ENCODE measurements around the gene FOXO4. TPM values are rescaled to one million over a fixed set of nuclear protein-coding genes. Genes with fewer than 3 reads are reported as not detected.

The FOXO4 gene
- total and polyA plus RNA-seq, 10 of the 15 experiments (the other 5 are each of a cell fraction or from before 2014, with no cell fraction given), result 0.05 to 6.9 (median 2.3) TPM

DNA sequence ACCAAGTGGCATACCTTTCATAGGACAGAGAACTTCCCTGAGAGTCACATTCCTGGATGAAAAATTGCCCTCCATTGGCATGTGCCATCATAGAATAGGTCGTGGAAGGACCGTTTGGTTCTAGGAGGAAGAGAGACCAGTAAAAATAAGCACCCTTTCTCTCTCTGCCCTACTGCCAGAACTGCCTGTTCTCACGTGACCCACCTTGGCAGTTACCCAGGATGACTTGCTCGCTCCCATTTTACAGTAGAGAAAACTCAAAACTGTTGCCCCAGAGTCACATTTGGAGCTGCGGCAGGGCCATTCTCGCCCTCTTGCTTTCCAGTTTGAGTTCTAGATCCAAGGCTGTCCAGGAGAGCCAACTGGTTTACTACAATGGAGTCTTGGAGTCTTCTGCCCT, 47.9 kb downstream of the FOXO4 start (continued):
- TF ChIP-seq, protein P1, sequence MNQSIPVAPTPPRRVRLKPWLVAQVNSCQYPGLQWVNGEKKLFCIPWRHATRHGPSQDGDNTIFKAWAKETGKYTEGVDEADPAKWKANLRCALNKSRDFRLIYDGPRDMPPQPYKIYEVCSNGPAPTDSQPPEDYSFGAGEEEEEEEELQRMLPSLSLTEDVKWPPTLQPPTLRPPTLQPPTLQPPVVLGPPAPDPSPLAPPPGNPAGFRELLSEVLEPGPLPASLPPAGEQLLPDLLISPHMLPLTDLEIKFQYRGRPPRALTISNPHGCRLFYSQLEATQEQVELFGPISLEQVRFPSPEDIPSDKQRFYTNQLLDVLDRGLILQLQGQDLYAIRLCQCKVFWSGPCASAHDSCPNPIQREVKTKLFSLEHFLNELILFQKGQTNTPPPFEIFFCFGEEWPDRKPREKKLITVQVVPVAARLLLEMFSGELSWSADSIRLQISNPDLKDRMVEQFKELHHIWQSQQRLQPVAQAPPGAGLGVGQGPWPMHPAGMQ (IDR thresholded peaks at IDR 0.05; ENCODE audit: borderline replicate concordance), result no peak
- TF ChIP-seq CBX5 (IDR thresholded peaks at IDR 0.05; ENCODE audit: low read depth), result no peak
- TF ChIP-seq HCFC1 (IDR thresholded peaks at IDR 0.05; ENCODE audit: low read length), result no peak

- ChIA-PET POLR2A (interaction anchor here (0.5 kb wide), 1 partner anchor 278 kb away, joined by 5 read pairs; no protein-coding TSS in a partner anchor), SMC1A (ENCODE audit: uncharacterized antibody, unreplicated experiment) (interaction anchor here (0.5 kb wide), 1 partner anchor 200 kb away, joined by 3 read pairs; no protein-coding TSS in a partner anchor), RAD21 (ENCODE audit: unreplicated experiment) (interaction anchor here (1.4 kb wide), 1 partner anchor 45 kb away, joined by 3 read pairs; no protein-coding TSS in a partner anchor), CTCF (no interaction called here)
- no peaks in the 10 kb centered on the region for H3K79me2 ChIP-seq (ENCODE audit: control insufficient read depth, insufficient read depth, low read length)
- H3K9me3 ChIP-seq (replicated peaks; ENCODE audit: control insufficient read depth, insufficient read depth, low read length), result no peaks in the 10 kb centered on the region
- H3K9ac ChIP-seq (ENCODE audit: control insufficient read depth, insufficient read depth, low read length), result no peak within 1 kb of the TSS
- H3K4me3 ChIP-seq, result no peak within 1 kb of the TSS
- H3K36me3 ChIP-seq (ENCODE audit: control insufficient read depth in 2 of 2, insufficient read depth in 2 of 2, low read length in 1 of 2), result no peaks in the 10 kb centered on the region; a peak in 1 of 4 replicates
- no peaks in the 10 kb centered on the region for H4K20me1 ChIP-seq (ENCODE audit: control insufficient read depth, insufficient read depth)
- intact Hi-C loops (cut with micrococcal nuclease; ENCODE audit: unreplicated experiment) (no loop called here), in situ Hi-C loops (cut with MboI) (no loop called here)
- BruUV-seq (replicated peaks), result no TSS peak
- FAIRE-seq (no peak), DNase-seq (ENCODE audit: low read depth, low spot score) (no peak), ATAC-seq (no peak)
- H3K27ac ChIP-seq (ENCODE audit: control insufficient read depth, insufficient read depth), result no peak within 1 kb of the TSS
- WGBS (ENCODE audit: insufficient coverage, insufficient replicate concordance, low lambda C conversion rate, missing lambda C conversion rate), result 73% methylated on average over 20 of the region's 28 CpGs
- H3K4me1 ChIP-seq (ENCODE audit: control insufficient read depth, insufficient read depth, low read length), result no peaks in the 10 kb centered on the region; the same call in 1 of the 2 replicates
- no peak within 1 kb of the TSS for H3K4me2 ChIP-seq (ENCODE audit: control insufficient read depth, insufficient read depth)
- H3K27me3 ChIP-seq (replicated peaks in 1 of 2; ENCODE audit: control insufficient read depth in 2 of 2, insufficient read depth in 2 of 2, low read length in 1 of 2), result no peaks in the 10 kb centered on the region
- no peak within 1 kb of the TSS for H2AFZ ChIP-seq (ENCODE audit: control insufficient read depth, low read depth, low read length)
- no peak for TF ChIP-seq SUPT20H (IDR thresholded peaks at IDR 0.05; ENCODE audit: borderline replicate concordance, control insufficient read depth, low read depth, low read length)
- no peak for TF ChIP-seq SMAD5 (IDR thresholded peaks at IDR 0.05; ENCODE audit: low read depth)
- TF ChIP-seq GABPA (IDR thresholded peaks at IDR 0.05; ENCODE audit: low read depth), result no peak
- TF ChIP-seq RELA (IDR thresholded peaks at IDR 0.05; ENCODE audit: borderline replicate concordance, partially characterized antibody), result no peak
- no peak for TF ChIP-seq BACH1 (IDR thresholded peaks at IDR 0.05; ENCODE audit: borderline replicate concordance)
- no peak for TF ChIP-seq IKZF1 (conservative IDR thresholded peaks at IDR 0.05)
- no peak for TF ChIP-seq SRF (IDR thresholded peaks at IDR 0.05; ENCODE audit: low read depth in 2 of 2, low read length in 2 of 2)
- no peak for TF ChIP-seq POLR2AphosphoS5 (IDR thresholded peaks at IDR 0.05; ENCODE audit: low read length)
- TF ChIP-seq, protein P2, sequence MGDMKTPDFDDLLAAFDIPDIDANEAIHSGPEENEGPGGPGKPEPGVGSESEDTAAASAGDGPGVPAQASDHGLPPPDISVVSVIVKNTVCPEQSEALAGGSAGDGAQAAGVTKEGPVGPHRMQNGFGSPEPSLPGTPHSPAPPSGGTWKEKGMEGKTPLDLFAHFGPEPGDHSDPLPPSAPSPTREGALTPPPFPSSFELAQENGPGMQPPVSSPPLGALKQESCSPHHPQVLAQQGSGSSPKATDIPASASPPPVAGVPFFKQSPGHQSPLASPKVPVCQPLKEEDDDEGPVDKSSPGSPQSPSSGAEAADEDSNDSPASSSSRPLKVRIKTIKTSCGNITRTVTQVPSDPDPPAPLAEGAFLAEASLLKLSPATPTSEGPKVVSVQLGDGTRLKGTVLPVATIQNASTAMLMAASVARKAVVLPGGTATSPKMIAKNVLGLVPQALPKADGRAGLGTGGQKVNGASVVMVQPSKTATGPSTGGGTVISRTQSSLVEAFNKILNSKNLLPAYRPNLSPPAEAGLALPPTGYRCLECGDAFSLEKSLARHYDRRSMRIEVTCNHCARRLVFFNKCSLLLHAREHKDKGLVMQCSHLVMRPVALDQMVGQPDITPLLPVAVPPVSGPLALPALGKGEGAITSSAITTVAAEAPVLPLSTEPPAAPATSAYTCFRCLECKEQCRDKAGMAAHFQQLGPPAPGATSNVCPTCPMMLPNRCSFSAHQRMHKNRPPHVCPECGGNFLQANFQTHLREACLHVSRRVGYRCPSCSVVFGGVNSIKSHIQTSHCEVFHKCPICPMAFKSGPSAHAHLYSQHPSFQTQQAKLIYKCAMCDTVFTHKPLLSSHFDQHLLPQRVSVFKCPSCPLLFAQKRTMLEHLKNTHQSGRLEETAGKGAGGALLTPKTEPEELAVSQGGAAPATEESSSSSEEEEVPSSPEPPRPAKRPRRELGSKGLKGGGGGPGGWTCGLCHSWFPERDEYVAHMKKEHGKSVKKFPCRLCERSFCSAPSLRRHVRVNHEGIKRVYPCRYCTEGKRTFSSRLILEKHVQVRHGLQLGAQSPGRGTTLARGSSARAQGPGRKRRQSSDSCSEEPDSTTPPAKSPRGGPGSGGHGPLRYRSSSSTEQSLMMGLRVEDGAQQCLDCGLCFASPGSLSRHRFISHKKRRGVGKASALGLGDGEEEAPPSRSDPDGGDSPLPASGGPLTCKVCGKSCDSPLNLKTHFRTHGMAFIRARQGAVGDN (IDR thresholded peaks at IDR 0.05), result no peak
- TF ChIP-seq CREB1 (IDR thresholded peaks at IDR 0.05; ENCODE audit: low read depth), result no peak
- no peak for TF ChIP-seq ESRRA (IDR thresholded peaks at IDR 0.05; ENCODE audit: low read length)
- TF ChIP-seq NFIC (IDR thresholded peaks at IDR 0.05; ENCODE audit: low read depth, low read length), result no peak
- TF ChIP-seq, protein P3, sequence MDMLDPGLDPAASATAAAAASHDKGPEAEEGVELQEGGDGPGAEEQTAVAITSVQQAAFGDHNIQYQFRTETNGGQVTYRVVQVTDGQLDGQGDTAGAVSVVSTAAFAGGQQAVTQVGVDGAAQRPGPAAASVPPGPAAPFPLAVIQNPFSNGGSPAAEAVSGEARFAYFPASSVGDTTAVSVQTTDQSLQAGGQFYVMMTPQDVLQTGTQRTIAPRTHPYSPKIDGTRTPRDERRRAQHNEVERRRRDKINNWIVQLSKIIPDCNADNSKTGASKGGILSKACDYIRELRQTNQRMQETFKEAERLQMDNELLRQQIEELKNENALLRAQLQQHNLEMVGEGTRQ (IDR thresholded peaks at IDR 0.05; ENCODE audit: borderline replicate concordance, low read depth, low read length), result no peak
- no peak for TF ChIP-seq TAF1 (IDR thresholded peaks at IDR 0.05; ENCODE audit: borderline replicate concordance, low read depth, low read length)
Observed at GRCh38 chrX:71144651-71145050, 49.0 kb downstream of the FOXO4 start, which contains the start of gene NLGN3. Gene NLGN3 (plus strand): TSS chrX:71144841. CDS start chrX:71147750, 2,909 bp downstream.

All from GM12878 (cell line).